CD4-positive, alpha-beta T cell (primary cell): ENCODE data around the gene ATXN1L. TPM values are rescaled to one million over a fixed set of nuclear protein-coding genes. Genes with fewer than 3 reads are reported as not detected.

ENCODE experiments used
- ATAC-seq: fragments of 200-7000 bp; cut with Tn5 transposase; one replicate; pipeline ENCODE4 v1.10.0; 2022; ENCODE audit warnings: mild to moderate bottlenecking; ENCODE audit not compliant: poor library complexity
- CTCF ChIA-PET: fragments of 350-600 bp; sonication (Branson Sonifier 250); formaldehyde crosslinking; loops from one replicate; lab custom pipeline; 2021; ENCODE audit warnings: antibody characterized with exemption, inconsistent platforms; lab: Charles Lee
- POLR2A ChIA-PET: fragments of 350-600 bp; sonication (Branson Sonifier 250); formaldehyde crosslinking; loops from one replicate; lab custom pipeline; 2021; ENCODE audit warnings: antibody characterized with exemption, inconsistent platforms; lab: Charles Lee
- DNase-seq, 14 experiments: peaks; one replicate each; pipeline ENCODE4 v3.0.0-alpha.2; 2013 to 2020; ENCODE audit warnings: mixed read lengths in 2 of 14
- H3K27ac ChIP-seq, 2 donors: one replicate each; pipeline versions ENCODE4 v1.5.1 to v1.7.0; 2013; ENCODE audit warnings: low read length in 2 of 2, low read depth in 1 of 2, mild to moderate bottlenecking in 1 of 2
- H3K27me3 ChIP-seq, 2 experiments: 1 replicate in 1 of 2; 2 replicates in 1 of 2; pipeline versions ENCODE4 v1.6.1 to v1.7.0; 2013; ENCODE audit warnings: low read length in 2 of 2, control low read depth in 1 of 2, mild to moderate bottlenecking in 1 of 2, moderate library complexity in 1 of 2; ENCODE audit not compliant: insufficient read depth in 2 of 2, control insufficient read depth in 1 of 2
- H3K36me3 ChIP-seq: one replicate; pipeline ENCODE4 v1.6.1; 2013; ENCODE audit warnings: low read length, control low read depth; ENCODE audit not compliant: insufficient read depth
- H3K4me1 ChIP-seq: one replicate; pipeline ENCODE4 v1.6.1; 2013; ENCODE audit warnings: low read length, control low read depth; ENCODE audit not compliant: insufficient read depth
- H3K4me3 ChIP-seq: one replicate; pipeline ENCODE4 v1.5.1; 2013; ENCODE audit warnings: mild to moderate bottlenecking, low read length, moderate library complexity
- H3K9me3 ChIP-seq, 2 experiments: 1 replicate in 1 of 2; 2 replicates in 1 of 2; pipeline versions ENCODE4 v1.6.1 to v1.7.0; 2013; ENCODE audit warnings: low read length in 2 of 2, mild to moderate bottlenecking in 2 of 2, control low read depth in 1 of 2, moderate library complexity in 1 of 2; ENCODE audit not compliant: control insufficient read depth in 1 of 2, insufficient read depth in 1 of 2
- H3K27ac Mint-ChIP-seq: one replicate; pipeline ENCODE4 v1.8.0; 2020; ENCODE audit warnings: mixed read lengths
- H3K27me3 Mint-ChIP-seq: one replicate; pipeline ENCODE4 v1.8.0; 2021; ENCODE audit warnings: mixed read lengths
- H3K36me3 Mint-ChIP-seq: one replicate; pipeline ENCODE4 v1.8.0; 2021; ENCODE audit warnings: low read depth, mixed read lengths
- H3K4me1 Mint-ChIP-seq: one replicate; pipeline ENCODE4 v1.8.0; 2021; ENCODE audit warnings: low read depth, mixed read lengths
- H3K4me3 Mint-ChIP-seq: one replicate; pipeline ENCODE4 v1.8.0; 2020; ENCODE audit warnings: mild to moderate bottlenecking, mixed read lengths
- H3K9me3 Mint-ChIP-seq: one replicate; pipeline ENCODE4 v1.8.0; 2020; ENCODE audit warnings: mixed read lengths
- CTCF ChIP-seq: fragments of 200-600 bp; IDR thresholded peaks from one replicate; pipeline ENCODE4 v1.8.0; 2022; ENCODE audit warnings: antibody characterized with exemption, mild to moderate bottlenecking
- intact Hi-C, 2 experiments: fragments of 100-400 bp; cut with DNase I in 1 of 2; cut with micrococcal nuclease in 1 of 2; formaldehyde crosslinking; loops; one replicate each; pipeline versions ENCODE4 v1.15.1 to v1.9.0; 2023 to 2025; cut with DNase I, micrococcal nuclease
- polyA plus RNA-seq, 2 donors: library from polyadenylated mRNA; unstranded; fragments of 120-200 nt; gene quantifications; one replicate each; pipeline ENCODE4 v1.2.1, GENCODE V29; 2013
- total RNA-seq, 174 experiments: library from RNA in 2 of 174; stranded (reverse) in 2 of 174; gene quantifications; one replicate each; pipeline ENCODE4 v1.2.3 and lab custom pipeline; 2021 to 2026

The ATXN1L gene
- total RNA-seq (10 to 100 TPM; 61.0 to 61.1 TPM), total RNA-seq (lab: John Stamatoyannopoulos, UW) (36.5 to 184 (median 89.0) reads per million in 172 experiments)
- 20.7 TPM for polyA plus RNA-seq (2013, experiment 1 of 2)
- 20.4 TPM for polyA plus RNA-seq (2013, experiment 2 of 2)

DNA sequence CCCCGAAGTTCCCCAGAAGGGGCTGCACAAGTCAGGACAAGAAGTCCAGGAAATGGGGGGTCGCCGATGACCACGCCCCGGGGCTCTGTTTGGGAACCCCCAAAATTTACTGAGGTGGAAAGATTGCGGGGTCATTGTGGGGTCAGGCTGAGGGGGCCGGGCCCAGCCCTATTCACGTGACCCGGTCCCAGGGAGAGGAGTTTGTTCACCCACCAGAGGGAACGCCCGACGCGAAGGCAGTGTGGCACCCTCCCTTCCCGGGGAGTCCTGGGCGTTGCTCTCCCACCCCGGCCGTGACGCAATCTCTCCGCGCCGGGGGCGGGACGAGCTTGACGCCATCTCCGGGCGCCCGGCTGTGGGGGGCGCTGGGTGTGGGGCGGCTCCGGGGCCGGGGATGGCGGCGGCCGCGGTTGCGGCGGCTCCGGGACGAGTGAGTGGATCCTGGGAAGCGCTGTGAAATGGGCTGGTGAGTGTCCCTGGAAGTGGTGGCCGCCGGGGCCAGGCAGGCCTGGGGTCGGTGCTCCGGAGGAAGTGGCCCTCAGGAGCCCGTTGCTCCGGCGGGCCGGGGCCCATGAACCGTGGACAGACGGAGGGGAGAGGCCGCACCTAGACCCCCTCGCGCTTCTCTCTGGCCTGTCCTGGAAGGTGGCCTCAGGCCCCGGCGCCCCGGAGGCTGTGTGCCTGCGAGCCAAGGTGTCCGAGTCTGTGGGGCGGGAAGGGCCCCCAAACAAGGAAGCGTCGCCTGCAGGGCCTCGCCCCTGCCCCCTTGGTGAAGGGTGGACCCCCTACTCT lies at the start of gene ATXN1L:
ATXN1L (plus strand) TSS at position 338 of the 792 bp plus-strand sequence. CDS start 3,765 bp downstream, outside the sequence.
- DNase-seq (peak; percentile 84 to 97 (median 90)), ATAC-seq (peak; percentile 91)
- peaks cover 29% of the 10 kb centered on the region for H3K36me3 ChIP-seq
- H3K4me1 ChIP-seq, result peaks cover 18% of the 10 kb centered on the region
- peaks cover 35% of the 10 kb centered on the region for H3K4me1 Mint-ChIP-seq
- H3K9me3 Mint-ChIP-seq, result no peaks in the 10 kb centered on the region
- peak within 1 kb of the TSS; percentile 97 for H3K4me3 ChIP-seq
- CTCF ChIA-PET, result interaction anchor here (1.0 to 2.2 kb wide), 3 partner anchors 36 to 38 kb away, joined by 3 to 6 read pairs (median 4); partner anchors contain the start of gene ZNF821
- POLR2A ChIA-PET, result interaction anchor here (1.0 to 2.7 kb wide), 4 partner anchors 37 kb away, joined by 9 to 33 read pairs (median 16); partner anchors contain the start of genes AP1G1 and ZNF821
- peak within 1 kb of the TSS; percentile 82 to 91 for H3K27ac ChIP-seq
- H3K27ac Mint-ChIP-seq, result peak within 1 kb of the TSS; percentile 99
- H3K27me3 Mint-ChIP-seq, result no peaks in the 10 kb centered on the region
- intact Hi-C loops, result loop anchor here (1.0 to 5.0 kb wide), 8 partner anchors 35 to 163 kb away; partner anchors contain the start of genes AP1G1 (in 1 of the 2), DHODH (in 1 of the 2) and IST1 (in 1 of the 2)
- no peaks in the 10 kb centered on the region for H3K9me3 ChIP-seq
- H3K36me3 Mint-ChIP-seq, result peaks cover 48% of the 10 kb centered on the region
- peak within 1 kb of the TSS; percentile 96 for H3K4me3 Mint-ChIP-seq
- TF ChIP-seq CTCF, result no peak
- H3K27me3 ChIP-seq, result no peaks in the 10 kb centered on the region

DNA sequence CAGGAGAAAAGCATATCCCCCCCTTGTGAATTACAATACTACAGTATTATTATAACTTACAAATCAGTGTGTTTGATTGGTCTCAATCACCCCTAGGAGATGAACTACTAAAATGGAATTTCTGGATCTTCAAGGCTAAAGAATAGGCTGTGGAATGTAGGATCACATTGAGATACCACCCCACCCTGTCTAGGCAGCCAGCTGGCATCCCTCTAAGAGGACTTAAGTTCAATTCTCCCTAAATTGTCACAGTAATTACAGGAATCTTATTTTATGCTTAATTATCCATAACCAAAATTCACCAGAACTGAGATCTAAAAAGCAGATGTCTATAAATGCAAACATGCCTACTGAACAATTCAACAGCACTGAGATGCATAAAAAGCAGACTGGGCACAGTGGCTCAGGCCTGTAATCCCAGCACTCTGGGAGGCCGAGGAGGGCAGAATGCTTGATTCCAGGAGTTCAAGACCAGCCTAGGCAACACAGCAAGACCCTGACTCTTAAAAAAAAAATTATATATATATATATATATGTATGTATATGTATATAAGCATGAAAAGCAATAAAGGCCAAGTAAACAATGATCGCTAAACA lies 49.2 kb upstream of the ATXN1L start:
- Histone ChIP-seq H3K36me3 (peaks cover 17% of the 10 kb centered on the region), H3K4me3 (no peak overlapping the region), H3K4me1 (peaks cover 40% of the 10 kb centered on the region), H3K9me3 (no peaks in the 10 kb centered on the region), H3K27me3 (no peaks in the 10 kb centered on the region), H3K27ac (no peak overlapping the region)
- H3K4me3 Mint-ChIP-seq, result no peak overlapping the region
- DNase-seq (no peak), ATAC-seq (no peak)
- H3K27ac Mint-ChIP-seq, result peak overlapping the region; percentile 4
- POLR2A ChIA-PET, result no interaction called here
- H3K4me1 Mint-ChIP-seq, result peaks cover 57% of the 10 kb centered on the region
- H3K36me3 Mint-ChIP-seq, result peaks cover 48% of the 10 kb centered on the region
- H3K9me3 Mint-ChIP-seq, result no peaks in the 10 kb centered on the region
- H3K27me3 Mint-ChIP-seq, result no peaks in the 10 kb centered on the region
- intact Hi-C loops, result no loop called here
- CTCF ChIA-PET, result no interaction called here
- no peak for TF ChIP-seq CTCF

DNA sequence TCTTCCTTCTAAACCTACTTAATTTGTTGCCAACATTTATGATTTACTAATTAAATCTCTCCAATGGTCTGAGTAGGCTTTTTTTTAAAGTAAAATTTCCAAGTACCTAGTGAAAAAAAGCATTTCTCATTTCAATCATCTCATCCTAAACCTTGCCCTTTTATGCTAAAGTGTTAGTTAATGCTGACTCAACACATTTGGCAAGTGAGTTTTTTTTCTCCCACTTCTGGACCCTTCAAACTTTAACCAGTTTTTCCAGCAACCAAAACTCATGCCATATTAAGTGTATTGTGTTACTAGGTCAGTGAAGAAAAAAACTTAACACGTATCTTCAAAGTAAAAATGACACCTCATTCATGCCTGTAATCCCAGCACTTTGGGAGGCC lies 42.5 kb upstream of the ATXN1L start:
- H3K36me3 ChIP-seq, result peaks cover 11% of the 10 kb centered on the region
- ChIA-PET CTCF (no interaction called here), POLR2A (no interaction called here)
- Mint-ChIP-seq H3K4me1 (peaks cover 31% of the 10 kb centered on the region), H3K9me3 (no peaks in the 10 kb centered on the region), H3K27me3 (no peaks in the 10 kb centered on the region), H3K27ac (no peak overlapping the region), H3K4me3 (no peak overlapping the region), H3K36me3 (peaks cover 35% of the 10 kb centered on the region)
- intact Hi-C loops, result loop anchor here in 1 of 2 experiments (10.0 kb wide), 1 partner anchor 238 kb away; no protein-coding TSS in a partner anchor
- H3K4me3 ChIP-seq, result no peak overlapping the region
- no peaks in the 10 kb centered on the region for H3K9me3 ChIP-seq
- no peak for DNase-seq
- no peak for TF ChIP-seq CTCF
- H3K27me3 ChIP-seq, result no peaks in the 10 kb centered on the region
- peaks cover 35% of the 10 kb centered on the region for H3K4me1 ChIP-seq
- H3K27ac ChIP-seq, result no peak overlapping the region
- no peak for ATAC-seq
